Mesenteric fat pad (tissue), 1 donor: ENCODE data around the gene DAPK2. TPM values are rescaled to one million over a fixed set of nuclear protein-coding genes. Genes with fewer than 3 reads are reported as not detected.
A peak's percentile ranks its signal among the peaks of the same experiment; 100 is the strongest.
"Not testable (repeated sequence)": the region's sequence is repeated elsewhere in the genome, so short reads cannot be mapped to it uniquely, and the experiment has no call there.

Experiments used
- DNase-seq: peaks from one replicate; pipeline ENCODE4 v3.0.0-alpha.2; 2020; ENCODE audit warnings: low spot score
- total RNA-seq: library from RNA; stranded (reverse); fragmentation: NEBNext Ultra II Directional; extraction: Animal tissue kit (Norgen Biotek cat#: 25700); gene quantifications from one replicate; pipeline ENCODE4 v1.2.1, GENCODE V29; 2021
- donor health status: DM: yes; HTN: yes; CAD: no.

Gene DAPK2
- total RNA-seq, 1 donor from 2014 or later: 18.1 TPM

DNA sequence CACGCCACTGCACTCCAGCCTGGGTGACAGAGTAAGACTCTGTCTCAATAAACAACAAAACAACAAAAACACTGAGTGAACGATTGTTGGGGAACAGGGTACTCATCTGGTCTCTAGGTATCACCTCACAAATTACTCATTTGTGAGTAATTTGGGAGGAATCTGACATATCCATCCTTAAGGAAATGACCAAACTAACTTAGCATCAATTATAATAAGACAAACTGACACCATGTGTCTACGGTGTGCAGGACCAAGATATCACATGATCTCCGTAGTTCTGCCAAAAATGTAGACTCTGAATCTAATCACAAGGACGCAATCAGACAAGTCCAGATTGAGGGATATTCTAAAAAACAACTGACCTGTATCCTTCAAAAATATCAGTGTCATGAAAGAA, 12.0 kb upstream of the DAPK2 start:
- DNase-seq: no peak

DNA sequence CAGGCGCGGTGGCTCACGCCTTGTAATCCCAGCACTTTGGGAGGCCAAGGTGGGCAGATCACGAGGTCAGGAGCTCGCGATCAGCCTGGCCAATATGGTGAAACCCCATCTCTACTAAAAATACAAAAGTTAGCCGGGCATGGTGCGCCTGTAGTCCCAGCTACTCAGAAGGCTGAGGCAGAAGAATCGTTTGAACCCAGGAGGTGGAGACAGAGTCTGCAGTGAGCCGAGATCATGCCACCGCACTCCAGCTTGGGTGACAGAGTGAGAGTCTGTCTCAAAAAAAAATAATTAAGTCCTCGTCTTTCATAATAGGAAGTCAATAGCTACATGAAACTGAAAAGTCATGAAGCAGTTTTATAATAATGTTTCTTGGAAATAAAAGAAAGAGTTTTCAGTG, 7.4 kb upstream of the DAPK2 start:
- not testable (repeated sequence) for DNase-seq

DNA sequence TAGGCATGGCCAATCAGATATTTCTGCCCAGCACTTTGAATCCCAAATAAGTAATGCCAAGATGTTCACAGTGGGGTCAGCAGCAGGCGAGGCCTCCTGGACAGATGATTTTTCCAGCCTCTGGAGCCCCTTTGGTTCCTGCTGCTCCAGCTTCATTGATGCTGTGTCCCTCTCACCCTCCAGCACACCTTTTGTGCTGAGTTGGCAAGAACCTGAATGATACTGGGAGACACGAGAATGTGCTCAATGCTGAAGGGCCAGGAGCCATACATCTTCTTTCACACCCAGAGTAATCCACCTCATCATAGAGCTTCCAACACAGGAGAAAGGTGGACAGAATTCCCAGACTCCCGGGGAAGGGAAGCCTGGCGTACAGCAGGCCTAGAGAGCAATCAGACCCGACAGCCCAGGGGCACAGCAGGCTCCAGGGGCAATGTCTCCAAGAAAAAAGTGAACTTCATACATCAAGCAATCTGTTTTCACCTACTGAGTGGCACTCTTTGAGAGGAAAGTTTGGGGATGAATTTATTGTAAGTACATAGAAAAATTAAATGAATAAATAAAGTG, 6.7 kb upstream of the DAPK2 start:
- no peak for DNase-seq

DNA sequence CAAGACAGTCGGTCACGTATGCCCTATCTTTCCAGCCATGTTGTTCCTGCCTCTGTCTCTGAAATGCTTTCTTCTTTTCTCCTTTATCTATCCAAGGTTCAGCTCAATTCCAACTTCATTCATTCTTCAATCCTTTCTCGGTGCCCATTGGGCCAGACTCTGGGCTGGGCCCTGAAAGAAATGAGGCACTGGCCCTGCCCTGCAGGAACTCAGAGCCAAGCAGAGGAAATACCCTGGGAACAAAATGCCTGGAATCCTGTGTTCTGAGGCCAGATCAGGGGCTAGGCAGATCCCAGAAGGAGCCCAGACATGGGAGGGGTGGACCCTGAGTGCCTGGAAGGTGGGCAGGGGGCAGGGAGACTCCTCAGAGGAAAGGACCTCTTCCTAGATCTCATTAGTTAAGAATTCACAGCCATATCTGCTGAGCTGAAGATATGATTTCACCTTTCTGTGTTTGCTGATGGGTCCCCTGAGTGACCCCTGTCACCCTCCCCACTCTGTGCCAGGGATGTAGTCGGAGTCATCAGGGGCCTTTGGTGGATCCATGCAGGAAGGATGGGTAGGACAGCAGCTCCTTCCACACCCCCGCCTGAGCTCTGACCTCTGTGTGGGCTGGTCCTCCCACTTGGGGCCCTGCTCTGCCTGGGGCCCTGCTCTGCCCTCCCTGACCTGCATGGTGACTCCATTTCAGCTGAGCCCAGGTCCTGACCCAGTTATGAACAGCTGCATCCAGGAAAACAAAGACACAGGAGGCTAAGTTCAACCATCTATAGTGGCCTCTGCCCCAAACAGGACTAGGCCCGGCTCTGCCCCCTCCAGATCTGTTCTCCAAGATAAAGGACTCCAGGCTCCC, 5.3 kb upstream of the DAPK2 start:
- DNase-seq: no peak

DNA sequence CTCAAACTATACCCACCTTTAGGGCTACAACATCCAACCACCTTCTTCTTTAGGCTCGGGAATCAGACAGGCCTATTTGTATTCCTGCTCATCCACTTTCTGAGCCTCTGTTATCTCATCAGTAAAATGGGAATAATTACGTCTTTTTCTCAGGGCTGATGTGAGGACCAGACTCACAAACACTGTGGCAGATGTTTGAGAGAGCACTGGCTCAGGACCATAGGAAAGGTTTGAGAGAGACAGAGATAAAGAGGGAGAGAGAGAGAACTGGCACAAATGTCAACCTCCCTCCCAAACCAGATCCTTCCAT, 4.8 kb upstream of the DAPK2 start:
- DNase-seq: no peak

DNA sequence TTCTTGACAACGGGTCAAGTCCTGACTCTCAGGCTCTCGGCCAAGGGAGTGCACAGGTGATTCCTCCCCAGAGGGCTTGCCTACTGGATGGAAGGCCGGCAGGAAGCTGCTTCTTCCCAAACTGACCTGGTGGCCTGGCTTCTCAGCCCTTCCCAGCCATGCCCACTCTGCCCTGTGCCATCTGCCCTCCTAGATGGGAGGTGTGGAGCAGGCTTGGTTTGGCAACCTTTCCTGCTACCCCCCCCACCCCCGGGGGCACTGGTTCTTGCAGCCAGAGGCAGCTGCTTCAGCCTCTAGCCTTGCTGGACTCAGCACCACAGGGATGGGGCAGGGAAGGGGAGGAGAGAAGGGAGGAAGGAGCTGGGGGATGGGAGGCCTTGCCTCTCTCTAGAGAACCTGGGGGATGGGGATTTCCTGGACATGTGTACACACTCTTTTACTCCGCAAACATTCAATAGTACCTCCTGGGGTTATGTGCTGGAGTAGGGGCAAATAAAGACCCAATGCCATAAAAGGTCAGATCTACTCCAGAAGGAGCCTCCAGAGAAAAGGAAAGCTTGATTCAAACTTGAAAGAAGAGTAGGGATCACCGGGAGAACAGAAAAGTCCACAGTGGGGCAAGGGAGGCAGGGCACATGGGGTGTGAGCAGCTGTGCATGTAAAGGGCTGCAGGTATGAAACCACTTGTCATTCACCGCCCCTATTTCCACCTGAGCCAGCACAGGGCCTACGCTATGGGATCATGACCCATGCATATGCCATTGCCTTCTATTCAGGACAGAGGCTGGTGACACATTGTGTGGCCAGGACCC, 4.2 kb upstream of the DAPK2 start:
- DNase-seq: no peak

DNA sequence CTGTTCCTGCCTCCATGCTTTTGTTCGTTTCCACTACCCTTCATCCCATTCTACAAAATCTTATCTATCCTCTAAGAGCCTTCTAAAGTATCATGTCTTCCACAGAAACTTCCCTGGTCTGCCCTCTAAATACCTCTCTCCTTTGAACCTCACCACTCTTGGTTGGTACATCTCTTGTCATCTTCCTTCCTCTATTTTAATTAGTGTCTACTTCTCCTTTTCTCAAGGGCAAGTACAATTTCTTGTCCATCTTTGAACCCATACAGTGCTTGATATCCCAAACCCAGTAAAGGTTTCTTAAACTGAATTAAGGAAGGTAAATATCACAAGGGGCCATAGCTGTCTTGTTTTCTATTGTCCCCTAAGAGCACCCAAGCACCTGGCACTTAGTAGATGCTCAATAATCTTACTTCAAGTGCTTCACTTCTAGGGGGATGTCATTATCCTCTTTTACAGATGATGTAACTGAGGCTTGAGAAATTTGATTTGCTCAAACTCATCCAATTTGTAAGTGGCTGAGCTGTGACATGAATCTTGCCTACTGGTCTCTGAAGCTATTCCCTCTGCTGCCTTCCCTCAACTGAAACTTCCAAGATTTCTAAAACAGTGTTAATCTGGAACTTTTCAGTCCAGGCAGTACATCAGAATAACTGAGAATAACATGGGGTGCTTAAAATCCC, 2.6 kb upstream of the DAPK2 start:
- DNase-seq: no peak

DNA sequence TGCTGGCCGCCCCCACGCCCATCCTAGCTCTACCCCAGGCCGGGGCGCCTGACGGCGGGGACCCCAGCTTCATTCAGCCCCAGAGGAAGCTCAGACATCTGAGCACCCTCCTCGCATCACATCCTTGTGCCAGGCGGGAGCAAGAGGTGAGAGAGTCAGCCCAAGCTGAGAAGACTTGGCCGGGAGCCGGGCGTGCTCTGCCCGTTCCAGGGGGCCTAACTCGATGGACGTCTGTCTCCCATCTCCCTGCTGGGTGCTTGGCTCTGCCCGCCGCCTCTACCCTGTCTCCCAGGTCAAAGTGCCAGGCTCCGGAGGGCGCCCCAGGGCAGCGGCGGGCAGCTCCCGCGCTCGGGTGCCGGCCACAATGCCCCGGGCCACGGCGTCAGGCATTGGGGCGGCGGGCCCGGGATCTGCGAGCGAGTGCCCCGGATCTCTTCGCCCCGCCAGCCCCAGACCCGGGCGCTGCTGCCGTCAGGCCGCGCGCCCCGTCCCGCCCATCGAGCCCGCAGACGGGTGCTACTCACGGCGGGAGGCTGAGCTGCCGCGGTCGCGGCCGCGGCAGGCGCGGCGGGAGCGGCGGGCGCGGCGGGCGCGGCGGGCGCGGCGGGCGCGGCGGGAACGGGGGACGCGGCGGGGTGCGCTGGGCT, 388 bp downstream of the DAPK2 start:
- DNase-seq: no peak

DNA sequence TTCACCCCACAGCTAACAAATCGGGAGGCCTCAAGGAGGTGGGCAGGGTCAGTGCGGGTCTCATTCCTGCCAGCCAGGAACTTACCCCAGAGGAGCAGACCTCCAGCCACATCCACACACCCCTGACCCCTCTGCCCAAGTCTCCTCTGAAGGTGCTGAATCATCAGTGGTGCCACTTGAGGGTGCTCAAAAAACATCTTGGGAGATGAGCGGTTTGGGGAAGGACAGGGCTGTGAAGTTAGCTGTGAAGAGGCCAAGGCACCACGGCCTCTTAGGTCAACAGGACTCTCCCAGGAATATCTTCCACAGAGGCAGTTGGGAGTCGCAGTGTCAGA, 1.2 kb downstream of the DAPK2 start:
- DNase-seq: no peak

DNA sequence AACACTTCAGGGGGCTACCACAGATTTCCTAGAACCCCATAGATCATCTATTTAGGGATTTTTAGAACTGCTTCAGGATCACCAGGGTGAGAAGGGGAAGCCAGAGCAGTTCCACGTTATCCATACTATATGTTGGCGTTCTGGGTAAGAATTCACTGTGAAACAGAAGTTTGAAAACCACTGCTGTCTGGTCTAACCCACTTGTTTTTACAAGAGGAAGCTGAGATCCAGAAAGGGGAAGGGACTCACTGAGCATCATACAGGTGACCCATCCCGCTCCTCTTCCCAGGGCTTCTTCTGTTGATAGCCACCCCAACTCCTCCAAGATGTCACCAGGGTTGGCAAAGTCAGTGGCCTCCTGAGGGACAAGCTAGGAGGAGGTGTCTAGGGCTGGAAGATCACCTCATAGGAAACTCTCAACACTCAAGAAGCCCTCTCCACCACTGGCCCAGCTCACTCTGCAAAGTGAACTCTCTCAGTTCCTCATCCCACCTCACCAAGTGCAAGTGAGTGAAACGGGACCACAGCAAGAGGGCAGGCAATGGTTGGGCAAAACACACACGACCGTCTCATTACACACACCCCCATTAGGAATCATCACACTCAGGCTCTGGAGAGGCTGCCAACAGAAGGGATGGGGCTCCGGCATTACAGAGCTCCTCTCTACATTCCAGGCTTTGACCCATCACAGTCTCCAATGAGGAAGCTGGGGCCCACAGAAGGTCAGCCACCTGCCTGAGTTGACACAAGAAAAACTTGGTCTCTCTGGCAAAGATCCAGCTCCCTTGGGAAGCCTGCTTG, 1.8 kb downstream of the DAPK2 start:
- peak; percentile 68 for DNase-seq

DNA sequence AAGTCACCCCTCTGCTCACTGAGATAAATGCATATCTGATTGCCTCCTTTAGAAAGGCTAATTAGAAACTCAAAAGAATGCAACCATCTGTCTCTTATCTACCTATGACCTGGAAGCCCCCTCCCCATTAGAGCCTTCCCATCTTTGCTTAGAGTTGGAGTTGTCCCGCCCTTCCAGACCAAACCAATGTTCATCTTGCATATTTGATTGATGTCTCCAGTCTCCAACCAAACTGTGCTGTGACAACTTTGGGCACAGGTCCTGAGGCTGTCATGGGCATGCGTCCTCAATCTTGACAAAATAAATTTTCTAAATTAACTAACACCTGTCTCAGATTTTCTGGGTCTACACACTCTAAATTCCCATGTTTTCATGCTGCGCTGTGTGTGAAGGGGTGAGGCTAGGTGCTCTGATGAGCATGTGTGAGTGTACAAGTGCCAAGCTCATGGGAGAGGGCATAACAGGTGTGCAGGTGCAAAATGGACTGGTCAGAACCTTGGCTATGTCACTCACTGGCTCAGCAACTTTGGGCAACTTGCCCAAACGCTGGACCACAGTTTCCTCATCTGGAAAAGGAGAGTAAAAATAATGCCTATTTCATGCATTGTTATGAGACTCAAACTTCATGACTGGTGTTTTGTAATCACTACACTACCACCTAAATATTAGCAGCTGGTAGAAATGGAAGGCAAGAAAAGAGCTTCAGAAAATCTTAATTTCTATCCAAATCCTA, 7.2 kb downstream of the DAPK2 start:
- no peak for DNase-seq

DNA sequence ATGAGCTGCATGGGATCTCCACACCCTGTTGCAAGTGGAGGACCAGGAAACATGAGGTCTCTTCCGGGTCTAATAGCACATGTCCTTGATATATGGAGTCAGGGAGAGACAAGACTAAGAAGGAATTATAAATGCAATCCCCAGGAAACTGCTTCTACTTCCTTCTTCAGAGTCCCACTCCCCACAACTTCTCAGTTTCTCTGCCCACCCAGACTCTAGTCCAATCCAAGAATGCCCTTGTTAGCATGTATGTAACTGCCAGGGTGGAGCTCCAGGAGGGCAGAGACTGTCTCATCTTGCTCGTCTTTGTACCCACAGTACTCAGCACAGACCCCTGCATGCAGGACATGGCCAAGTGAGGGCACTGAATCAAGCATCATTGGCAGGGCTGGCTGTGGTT, 8.3 kb downstream of the DAPK2 start:
- no peak for DNase-seq

DNA sequence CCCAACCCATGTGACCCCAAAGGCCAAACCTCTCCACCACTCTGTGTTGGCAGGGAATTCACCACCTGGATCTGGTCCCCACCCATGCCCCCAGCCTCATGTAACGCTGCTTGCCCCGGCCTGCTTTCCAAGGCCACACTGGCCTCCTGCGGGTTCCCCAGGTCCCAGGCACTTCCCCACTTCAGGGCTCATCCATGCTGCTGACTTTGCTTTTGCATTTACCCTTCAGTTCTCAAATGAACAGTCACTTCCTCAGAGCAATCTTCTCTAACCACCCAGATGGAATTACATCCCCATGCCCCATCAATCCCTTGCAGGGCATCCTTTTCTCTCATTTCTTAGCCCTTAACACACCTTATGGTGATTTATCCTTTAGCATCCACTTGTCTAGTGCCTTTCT, 9.2 kb downstream of the DAPK2 start:
- DNase-seq: no peak

DNA sequence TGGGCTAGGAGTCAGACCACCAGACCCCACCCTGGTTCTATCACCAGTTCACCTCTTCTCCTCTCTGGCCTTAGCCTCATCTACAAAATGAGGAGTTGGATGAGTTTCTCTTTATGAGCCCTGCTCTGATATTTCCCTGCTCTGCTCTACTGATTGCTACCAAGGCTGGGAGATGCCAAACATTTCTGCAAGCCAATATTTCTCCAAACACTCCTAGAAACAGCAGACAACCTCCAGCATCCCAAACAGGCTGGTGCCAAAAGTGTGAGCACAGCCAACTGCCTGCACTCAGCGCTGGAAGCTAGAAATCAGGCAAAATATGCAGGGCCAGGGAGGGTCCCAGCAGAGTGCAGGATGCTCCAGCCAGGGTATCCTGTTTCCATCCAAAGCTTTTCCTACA, 10.8 kb downstream of the DAPK2 start:
- peak; percentile 9 for DNase-seq

DNA sequence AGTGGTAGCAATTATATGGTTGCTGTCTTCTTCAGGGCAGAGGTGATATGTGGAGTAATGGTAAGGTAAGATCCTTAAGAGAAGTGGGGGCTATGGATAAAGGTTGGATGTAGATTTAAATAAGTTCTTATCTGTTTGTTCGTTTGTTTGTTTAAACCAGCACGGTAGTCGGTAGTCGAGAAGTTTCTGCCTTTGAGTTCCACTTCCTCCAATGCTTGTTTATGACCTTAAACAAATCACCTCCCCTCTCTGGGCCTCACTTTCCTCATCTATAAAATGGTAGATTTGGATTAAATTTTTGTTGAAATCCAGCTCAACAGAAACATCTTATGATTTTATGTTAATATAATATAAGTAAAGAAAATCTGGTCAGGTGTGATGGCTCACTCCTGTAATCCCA, 11.8 kb downstream of the DAPK2 start:
- DNase-seq: no peak

DNA sequence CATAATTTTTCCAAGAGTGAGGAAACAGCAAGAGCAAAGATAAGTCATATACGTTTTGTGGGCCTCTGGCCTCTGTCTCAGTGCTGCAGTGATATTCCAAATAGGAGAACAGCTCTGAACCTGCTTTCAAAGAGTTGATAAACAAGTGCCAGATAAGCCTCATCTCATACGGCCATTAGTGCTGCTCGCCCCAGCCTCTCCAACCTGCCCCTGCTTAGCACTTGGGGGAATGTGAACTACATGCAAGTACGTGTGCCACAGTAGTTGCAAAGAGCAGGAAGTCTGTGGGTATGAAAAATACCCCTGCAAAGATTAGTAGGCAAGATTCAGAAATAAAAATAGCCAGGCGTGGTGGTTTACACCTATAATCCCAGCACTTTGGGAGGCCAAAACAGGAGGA, 14.0 kb downstream of the DAPK2 start:
- no peak for DNase-seq

DNA sequence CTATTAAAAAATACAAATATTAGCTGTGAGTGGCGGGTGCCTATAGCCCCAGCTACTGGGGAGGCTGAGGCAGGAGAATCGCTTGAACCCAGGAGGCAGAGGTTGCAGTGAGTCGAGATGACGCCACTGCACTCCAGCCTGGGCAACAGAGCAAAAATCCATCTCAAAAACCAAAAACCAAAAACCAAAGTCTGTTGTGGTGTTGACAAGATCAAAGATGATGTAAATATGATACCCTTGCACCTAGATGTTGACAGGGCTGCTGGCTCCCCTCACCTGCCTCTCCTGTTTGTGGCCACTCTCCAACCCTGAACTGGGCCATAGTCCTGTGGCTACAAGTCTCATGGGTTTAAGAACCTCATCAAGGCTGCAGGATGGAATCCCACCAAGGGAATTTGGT, 16.2 kb downstream of the DAPK2 start:
- no peak for DNase-seq

DNA sequence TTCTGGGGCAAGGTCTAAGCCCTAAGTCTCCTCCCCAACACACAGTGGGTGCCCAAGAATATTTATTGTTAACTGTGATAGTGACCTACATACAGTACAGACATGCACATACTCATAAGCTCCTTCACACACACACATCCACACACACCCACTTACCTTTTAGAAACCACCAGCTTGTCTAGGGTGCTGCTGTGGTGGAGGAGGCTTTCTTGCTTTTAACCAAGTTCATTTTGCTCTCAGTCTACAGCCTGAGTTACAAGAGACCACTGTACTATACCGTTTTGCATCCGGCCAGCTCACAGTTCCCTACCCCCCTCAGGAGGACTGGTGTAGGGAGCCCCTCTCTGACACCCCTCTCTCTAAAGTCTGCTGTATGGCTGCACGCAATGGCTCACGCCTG, 16.7 kb downstream of the DAPK2 start:
- DNase-seq: no peak

DNA sequence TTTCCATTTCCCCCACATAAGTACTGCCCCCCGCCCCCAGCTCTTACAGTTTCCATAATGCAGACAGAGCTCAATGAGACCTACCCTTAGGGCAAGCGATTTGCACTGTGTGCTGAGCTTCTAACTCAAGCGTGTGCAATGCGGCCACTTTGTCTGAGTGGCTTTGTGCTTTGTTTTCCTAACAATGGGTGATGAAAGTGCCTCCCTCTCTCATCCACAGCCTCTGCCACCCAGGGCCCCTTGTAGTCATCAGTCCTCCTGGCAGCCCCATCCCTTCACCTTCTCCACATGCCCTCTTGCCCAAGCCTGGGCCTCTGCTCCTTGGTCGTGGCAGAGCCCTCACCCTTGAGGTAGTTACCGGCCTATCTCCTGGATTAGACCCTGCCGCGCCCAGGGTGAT, 17.2 kb downstream of the DAPK2 start:
- no peak for DNase-seq

DNA sequence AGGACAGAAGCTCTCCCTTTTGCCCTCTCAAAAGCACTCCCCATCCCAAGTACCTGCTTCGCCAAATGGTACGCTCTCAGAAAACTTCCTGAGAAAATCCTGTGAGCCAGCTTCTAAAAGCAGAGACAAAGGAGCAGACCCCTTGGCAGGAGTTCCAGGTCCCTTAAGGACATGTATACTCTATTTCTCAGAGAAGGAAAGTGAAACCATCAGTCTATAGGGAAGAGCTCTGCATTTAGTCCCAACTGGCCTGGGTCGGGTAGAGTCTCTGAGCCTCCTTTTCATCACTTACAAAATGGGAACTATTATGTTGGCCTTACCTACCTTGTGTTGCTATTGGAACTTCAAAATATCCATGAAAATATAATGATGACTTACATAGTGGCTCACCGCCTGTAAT, 19.7 kb downstream of the DAPK2 start:
- no peak for DNase-seq
